Mesenteric fat pad (tissue), 1 donor: ENCODE measurements around the gene CTNS. TPM values are rescaled to one million over a fixed set of nuclear protein-coding genes. Genes with fewer than 3 reads are reported as not detected.

Source experiments
- DNase-seq: peaks from one replicate; pipeline ENCODE4 v3.0.0-alpha.2; 2020; ENCODE audit warnings: low spot score
- total RNA-seq: library from RNA; stranded (reverse); fragmentation: NEBNext Ultra II Directional; extraction: Animal tissue kit (Norgen Biotek cat#: 25700); gene quantifications from one replicate; pipeline ENCODE4 v1.2.1, GENCODE V29; 2021
- donor health status: DM: yes; HTN: yes; CAD: no.

CTNS gene
- total RNA-seq, 1 donor from 2014 or later = 21.6 TPM

DNA sequence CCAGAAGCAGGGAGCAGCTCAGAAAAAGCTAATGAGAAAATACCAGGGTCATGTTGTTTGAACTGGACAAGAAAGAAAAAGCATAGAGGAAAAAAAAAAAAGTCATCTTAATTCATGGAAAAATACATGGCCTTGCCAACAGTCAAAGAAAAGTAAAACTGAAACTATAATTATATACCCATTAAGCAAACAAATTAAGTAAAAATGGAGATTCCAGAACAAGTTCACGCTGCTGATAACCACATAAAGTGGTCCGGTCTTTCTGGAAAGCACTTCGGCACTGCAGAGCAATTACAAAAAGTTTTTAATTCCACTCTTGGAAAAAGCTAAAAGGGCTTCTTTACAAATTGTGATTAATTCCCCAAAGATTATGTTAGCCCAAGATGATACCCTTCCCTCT lies 71.8 kb downstream of the CTNS start:
- no peak for DNase-seq

DNA sequence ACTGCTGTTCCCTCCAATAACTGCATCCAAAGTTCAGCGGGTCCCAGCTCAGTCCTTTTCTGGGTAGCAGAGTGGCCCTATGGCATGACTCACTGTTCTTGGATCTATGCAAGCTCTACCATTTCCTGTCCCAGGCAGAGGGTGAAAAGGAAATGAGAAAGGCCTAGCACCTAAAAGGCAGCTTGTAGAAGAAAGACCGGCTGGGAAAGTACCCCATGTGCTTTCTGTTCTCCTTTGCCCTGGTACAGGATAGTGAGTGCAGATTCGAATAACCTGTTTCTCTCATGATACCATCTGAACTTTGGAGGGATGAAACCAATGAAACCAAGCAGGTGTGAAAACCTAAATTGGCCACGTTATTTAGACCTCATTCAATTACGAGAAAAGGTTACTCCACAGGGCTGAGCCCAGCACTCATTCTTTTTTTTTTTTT lies 74.4 kb downstream of the CTNS start:
- DNase-seq = no peak

Other genes with a start within 250 kb of the CTNS start
- not detected for gene OR1E1, start 238.3 kb upstream of the CTNS start, total RNA-seq
- not detected for gene OR3A3, start 225.4 kb upstream of the CTNS start, total RNA-seq
- not detected for gene OR1E2, start 202.9 kb upstream of the CTNS start, total RNA-seq
- gene SPATA22, start 164.9 kb upstream of the CTNS start, total RNA-seq = not detected
- 10.1 TPM for gene ASPA, start 160.8 kb upstream of the CTNS start, total RNA-seq
- gene TRPV3, start 78.9 kb upstream of the CTNS start, total RNA-seq = 1.2 TPM
- 6.7 TPM for gene TRPV1, start 27.3 kb upstream of the CTNS start, total RNA-seq
- gene SHPK, start 510 bp upstream of the CTNS start, total RNA-seq = 17.7 TPM
- gene TAX1BP3, start 31.8 kb downstream of the CTNS start, total RNA-seq = 96.6 TPM
- 34.7 TPM for gene EMC6, start 32.1 kb downstream of the CTNS start, total RNA-seq
- 0.29 TPM for gene P2RX5, start 59.4 kb downstream of the CTNS start, total RNA-seq
- 0.16 TPM for gene HASPIN, start 87.1 kb downstream of the CTNS start, total RNA-seq
- gene ITGAE, start 164.4 kb downstream of the CTNS start, total RNA-seq = 19.8 TPM
- gene NCBP3, start 209.5 kb downstream of the CTNS start, total RNA-seq = 27.5 TPM